ENCODE results near the gene SRL.

Gene SRL

GRCh38 chr16:4204521-4204920, 37.4 kb downstream of the SRL start:
- Mint-ChIP-seq H3K36me3 (no peaks in the 10 kb centered on the region), H3K27ac (no peak overlapping the region), H3K9me3 (ENCODE audit: low read depth) (no peaks in the 10 kb centered on the region), H3K27me3 (peaks cover 2% of the 10 kb centered on the region), H3K4me3 (no peak overlapping the region), H3K4me1 (ENCODE audit: low read depth) (peaks cover 12% of the 10 kb centered on the region)

GRCh38 chr16:4203748-4204147, 38.1 kb downstream of the SRL start:
- no peaks in the 10 kb centered on the region for H3K36me3 Mint-ChIP-seq
- H3K4me1 Mint-ChIP-seq (ENCODE audit: low read depth) = peaks cover 12% of the 10 kb centered on the region
- H3K4me3 Mint-ChIP-seq = no peak overlapping the region
- no peaks in the 10 kb centered on the region for H3K9me3 Mint-ChIP-seq (ENCODE audit: low read depth)
- H3K27ac Mint-ChIP-seq = no peak overlapping the region
- peaks cover 2% of the 10 kb centered on the region for H3K27me3 Mint-ChIP-seq

- H3K4me3 Mint-ChIP-seq = no peak overlapping the region
- no peak overlapping the region for H3K27ac Mint-ChIP-seq
- H3K36me3 Mint-ChIP-seq = no peaks in the 10 kb centered on the region
- H3K4me1 Mint-ChIP-seq (ENCODE audit: low read depth) = peaks cover 9% of the 10 kb centered on the region
- no peaks in the 10 kb centered on the region for H3K9me3 Mint-ChIP-seq (ENCODE audit: low read depth)
- H3K27me3 Mint-ChIP-seq = peaks cover 2% of the 10 kb centered on the region
These were observed 39.1 kb downstream of the SRL start for GRCh38 chr16:4202615-4203345.

- Mint-ChIP-seq H3K4me3 (no peak overlapping the region), H3K27ac (no peak overlapping the region), H3K4me1 (ENCODE audit: low read depth) (peaks cover 4% of the 10 kb centered on the region), H3K27me3 (peaks cover 2% of the 10 kb centered on the region), H3K9me3 (ENCODE audit: low read depth) (no peaks in the 10 kb centered on the region), H3K36me3 (no peaks in the 10 kb centered on the region)
These were observed 41.1 kb downstream of the SRL start for GRCh38 chr16:4200781-4201137.

- Mint-ChIP-seq H3K4me3 (no peak overlapping the region), H3K27ac (no peak overlapping the region), H3K4me1 (ENCODE audit: low read depth) (peaks cover 4% of the 10 kb centered on the region), H3K9me3 (ENCODE audit: low read depth) (no peaks in the 10 kb centered on the region), H3K36me3 (no peaks in the 10 kb centered on the region), H3K27me3 (peaks cover 2% of the 10 kb centered on the region)
These were observed 41.7 kb downstream of the SRL start for GRCh38 chr16:4200000-4200780.

- Mint-ChIP-seq H3K9me3 (ENCODE audit: low read depth) (no peaks in the 10 kb centered on the region), H3K4me3 (no peak overlapping the region), H3K4me1 (ENCODE audit: low read depth) (peaks cover 4% of the 10 kb centered on the region), H3K36me3 (no peaks in the 10 kb centered on the region), H3K27me3 (peaks cover 2% of the 10 kb centered on the region), H3K27ac (no peak overlapping the region)
These were observed 43.1 kb downstream of the SRL start for GRCh38 chr16:4198816-4199215.

- Mint-ChIP-seq H3K4me1 (ENCODE audit: low read depth) (no peaks in the 10 kb centered on the region), H3K27ac (no peak overlapping the region), H3K4me3 (no peak overlapping the region), H3K36me3 (no peaks in the 10 kb centered on the region), H3K9me3 (ENCODE audit: low read depth) (no peaks in the 10 kb centered on the region), H3K27me3 (no peaks in the 10 kb centered on the region)
These were observed 47.2 kb downstream of the SRL start for GRCh38 chr16:4194661-4195060.

- Mint-ChIP-seq H3K27ac (no peak overlapping the region), H3K4me3 (no peak overlapping the region), H3K9me3 (ENCODE audit: low read depth) (no peaks in the 10 kb centered on the region), H3K36me3 (no peaks in the 10 kb centered on the region), H3K27me3 (no peaks in the 10 kb centered on the region), H3K4me1 (ENCODE audit: low read depth) (no peaks in the 10 kb centered on the region)
These were observed 48.0 kb downstream of the SRL start for GRCh38 chr16:4193920-4194319.

GRCh38 chr16:4192206-4192605, 49.7 kb downstream of the SRL start:
- H3K27ac Mint-ChIP-seq = no peak overlapping the region
- no peaks in the 10 kb centered on the region for H3K27me3 Mint-ChIP-seq
- H3K9me3 Mint-ChIP-seq (ENCODE audit: low read depth) = no peaks in the 10 kb centered on the region
- no peaks in the 10 kb centered on the region for H3K36me3 Mint-ChIP-seq
- no peak overlapping the region for H3K4me3 Mint-ChIP-seq
- H3K4me1 Mint-ChIP-seq (ENCODE audit: low read depth) = no peaks in the 10 kb centered on the region

GRCh38 chr16:4190712-4191333, 51.1 kb downstream of the SRL start:
- Mint-ChIP-seq H3K27me3 (no peaks in the 10 kb centered on the region), H3K9me3 (ENCODE audit: low read depth) (no peaks in the 10 kb centered on the region), H3K27ac (no peak overlapping the region), H3K4me3 (no peak overlapping the region), H3K36me3 (no peaks in the 10 kb centered on the region), H3K4me1 (ENCODE audit: low read depth) (no peaks in the 10 kb centered on the region)

- Mint-ChIP-seq H3K27ac (no peak overlapping the region), H3K4me1 (ENCODE audit: low read depth) (no peaks in the 10 kb centered on the region), H3K9me3 (ENCODE audit: low read depth) (no peaks in the 10 kb centered on the region), H3K27me3 (no peaks in the 10 kb centered on the region), H3K36me3 (no peaks in the 10 kb centered on the region), H3K4me3 (no peak overlapping the region)
These were observed 51.8 kb downstream of the SRL start for GRCh38 chr16:4190086-4190485.

GRCh38 chr16:4184038-4184702, 57.7 kb downstream of the SRL start:
- no peak overlapping the region for H3K27ac Mint-ChIP-seq
- H3K36me3 Mint-ChIP-seq = no peaks in the 10 kb centered on the region
- H3K27me3 Mint-ChIP-seq = no peaks in the 10 kb centered on the region
- H3K4me1 Mint-ChIP-seq (ENCODE audit: low read depth) = peaks cover 4% of the 10 kb centered on the region
- H3K9me3 Mint-ChIP-seq (ENCODE audit: low read depth) = no peaks in the 10 kb centered on the region
- H3K4me3 Mint-ChIP-seq = peak overlapping the region; percentile 85

GRCh38 chr16:4183237-4184037, 58.4 kb downstream of the SRL start:
- Mint-ChIP-seq H3K4me1 (ENCODE audit: low read depth) (peaks cover 4% of the 10 kb centered on the region), H3K27me3 (no peaks in the 10 kb centered on the region), H3K4me3 (peak overlapping the region; percentile 82), H3K9me3 (ENCODE audit: low read depth) (no peaks in the 10 kb centered on the region), H3K36me3 (no peaks in the 10 kb centered on the region), H3K27ac (peak overlapping the region; percentile 54)

- H3K9me3 Mint-ChIP-seq (ENCODE audit: low read depth) = no peaks in the 10 kb centered on the region
- H3K4me1 Mint-ChIP-seq (ENCODE audit: low read depth) = peaks cover 4% of the 10 kb centered on the region
- no peaks in the 10 kb centered on the region for H3K27me3 Mint-ChIP-seq
- H3K27ac Mint-ChIP-seq = peak overlapping the region; percentile 54
- peak overlapping the region; percentile 82 for H3K4me3 Mint-ChIP-seq
- H3K36me3 Mint-ChIP-seq = no peaks in the 10 kb centered on the region
These were observed 59.2 kb downstream of the SRL start for GRCh38 chr16:4182581-4183236.
